Mesendoderm (in vitro differentiated cells): ENCODE results near the gene RASIP1.

ENCODE experiments used
- DNase-seq: peaks from one replicate; pipeline ENCODE4 v3.0.0; 2013
- H2AK5ac ChIP-seq: 2 replicates; pipeline ENCODE4 v1.6.1; 2013; ENCODE audit warnings: low read length, inconsistent platforms
- H2BK120ac ChIP-seq: 2 replicates; pipeline ENCODE4 v1.6.1; 2013; ENCODE audit warnings: low read depth, mild to moderate bottlenecking, low read length, moderate library complexity, mixed read lengths
- H2BK15ac ChIP-seq: replicated peaks from 2 replicates; pipeline ENCODE4 v1.6.1; 2013; ENCODE audit warnings: low read depth, mild to moderate bottlenecking, moderate library complexity
- H2BK5ac ChIP-seq: 2 replicates; pipeline ENCODE4 v1.6.1; 2013; ENCODE audit warnings: low read length, inconsistent platforms
- H3K18ac ChIP-seq: 2 replicates; pipeline ENCODE4 v1.6.1; 2013; ENCODE audit warnings: mild to moderate bottlenecking, low read length, mixed read lengths
- H3K23ac ChIP-seq: one replicate; pipeline ENCODE4 v1.6.1; 2013; ENCODE audit warnings: low read length
- H3K27ac ChIP-seq: 2 replicates; pipeline ENCODE4 v1.5.1; 2013; ENCODE audit warnings: low read depth, mild to moderate bottlenecking, inconsistent platforms, low read length, moderate library complexity
- H3K27me3 ChIP-seq: 2 replicates; pipeline ENCODE4 v1.6.1; 2013; ENCODE audit warnings: low read length, control low read depth, mild to moderate bottlenecking, inconsistent platforms; ENCODE audit not compliant: insufficient read depth, poor library complexity
- H3K36me3 ChIP-seq: 2 replicates; pipeline ENCODE4 v1.6.1; 2013; ENCODE audit warnings: low read length, inconsistent platforms; ENCODE audit not compliant: control insufficient read depth, insufficient read depth
- H3K4ac ChIP-seq: one replicate; pipeline ENCODE4 v1.6.1; 2013; ENCODE audit warnings: low read depth, mild to moderate bottlenecking, low read length, moderate library complexity
- H3K4me1 ChIP-seq: 2 replicates; pipeline ENCODE4 v1.6.1; 2013; ENCODE audit warnings: low read depth, low read length, inconsistent platforms; ENCODE audit not compliant: control insufficient read depth
- H3K4me2 ChIP-seq: 2 replicates; pipeline ENCODE4 v1.6.1; 2013; ENCODE audit warnings: low read length
- H3K4me3 ChIP-seq: 2 replicates; pipeline ENCODE4 v1.5.1; 2013; ENCODE audit warnings: mild to moderate bottlenecking, low read length
- H3K56ac ChIP-seq: one replicate; pipeline ENCODE4 v1.6.1; 2013; ENCODE audit warnings: low read length
- H3K79me1 ChIP-seq: 2 replicates; pipeline ENCODE4 v1.6.1; 2013; ENCODE audit warnings: low read length, inconsistent platforms
- H3K79me2 ChIP-seq: 2 replicates; pipeline ENCODE4 v1.6.1; 2013; ENCODE audit warnings: mild to moderate bottlenecking, low read length; ENCODE audit not compliant: control insufficient read depth, insufficient read depth
- H3K9ac ChIP-seq: 2 replicates; pipeline ENCODE4 v1.6.1; 2013; ENCODE audit warnings: low read length, inconsistent platforms
- H4K5ac ChIP-seq: one replicate; pipeline ENCODE4 v1.6.1; 2013; ENCODE audit warnings: low read length
- H4K8ac ChIP-seq: one replicate; pipeline ENCODE4 v1.6.1; 2013; ENCODE audit warnings: low read depth, mild to moderate bottlenecking, control low read depth, low read length, moderate library complexity
- WGBS: extraction: QIAGEN DNeasy Blood & Tissue Kit; methylation state at CpG from one replicate; pipeline ENCODE4 v1.1.7; 2013; ENCODE audit warnings: low lambda C conversion rate, missing lambda C conversion rate; ENCODE audit not compliant: insufficient coverage; ENCODE audit errors: extremely low coverage; 5-methylcytosine and 5-hydroxymethylcytosine counted together

The RASIP1 gene

DNA sequence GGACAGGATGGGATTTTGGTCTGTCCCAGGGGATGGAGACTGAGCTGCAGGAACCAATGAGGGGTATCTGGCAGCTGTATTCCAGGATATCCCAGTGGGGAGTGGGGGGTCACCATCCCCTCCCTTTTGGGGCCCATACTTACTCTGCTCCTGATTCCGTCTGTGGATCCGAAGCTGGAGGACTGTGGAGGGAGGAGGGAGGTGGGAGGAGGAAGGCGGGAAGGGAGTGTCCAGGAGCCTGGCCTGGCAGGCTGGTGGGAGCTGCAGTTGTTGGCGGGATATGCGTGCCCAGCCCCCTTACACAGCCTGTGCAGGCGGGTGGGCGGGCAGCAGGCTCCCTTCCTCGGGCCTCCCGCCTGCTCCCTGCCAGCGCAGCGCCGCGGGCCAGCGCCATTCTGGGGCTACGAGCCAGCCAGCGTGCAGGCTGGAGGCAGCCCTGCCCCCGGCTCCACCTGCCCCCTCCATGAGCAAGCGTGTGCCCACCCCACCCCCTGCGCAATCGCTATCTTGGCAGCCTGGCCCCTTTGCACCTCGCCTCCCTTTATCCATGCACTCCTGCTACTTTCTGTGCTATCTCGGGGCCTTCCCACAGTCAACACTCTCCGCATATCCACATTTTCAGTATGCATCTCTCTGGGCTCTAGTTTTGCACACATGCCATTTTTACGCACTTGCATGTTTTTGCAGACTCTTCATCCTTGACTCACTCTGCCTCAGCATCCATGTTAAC, 23.7 kb downstream of the RASIP1 start:
- H3K4me1 ChIP-seq = peaks cover 4% of the 10 kb centered on the region
- DNase-seq = no peak
- no peaks in the 10 kb centered on the region for H3K79me1 ChIP-seq
- H3K4me3 ChIP-seq = no peak overlapping the region
- H2BK5ac ChIP-seq = no peak overlapping the region
- no peak overlapping the region for H2AK5ac ChIP-seq
- no peak overlapping the region for H2BK120ac ChIP-seq
- no peak overlapping the region for H3K4ac ChIP-seq
- no peaks in the 10 kb centered on the region for H3K79me2 ChIP-seq
- H2BK15ac ChIP-seq = no peak overlapping the region
- no peaks in the 10 kb centered on the region for H3K36me3 ChIP-seq
- H3K27me3 ChIP-seq = no peaks in the 10 kb centered on the region
- no CpG with 5 or more reads among the region's 24 CpGs for WGBS
- H4K8ac ChIP-seq = no peak overlapping the region
- H3K4me2 ChIP-seq = peak overlapping the region; percentile 15
- peak overlapping the region; percentile 62 for H3K18ac ChIP-seq
- no peak overlapping the region for H4K5ac ChIP-seq
- peak overlapping the region; percentile 46 for H3K9ac ChIP-seq
- no peak overlapping the region for H3K27ac ChIP-seq
- H3K56ac ChIP-seq = peak overlapping the region; percentile 77
- peak overlapping the region; percentile 29 for H3K23ac ChIP-seq

DNA sequence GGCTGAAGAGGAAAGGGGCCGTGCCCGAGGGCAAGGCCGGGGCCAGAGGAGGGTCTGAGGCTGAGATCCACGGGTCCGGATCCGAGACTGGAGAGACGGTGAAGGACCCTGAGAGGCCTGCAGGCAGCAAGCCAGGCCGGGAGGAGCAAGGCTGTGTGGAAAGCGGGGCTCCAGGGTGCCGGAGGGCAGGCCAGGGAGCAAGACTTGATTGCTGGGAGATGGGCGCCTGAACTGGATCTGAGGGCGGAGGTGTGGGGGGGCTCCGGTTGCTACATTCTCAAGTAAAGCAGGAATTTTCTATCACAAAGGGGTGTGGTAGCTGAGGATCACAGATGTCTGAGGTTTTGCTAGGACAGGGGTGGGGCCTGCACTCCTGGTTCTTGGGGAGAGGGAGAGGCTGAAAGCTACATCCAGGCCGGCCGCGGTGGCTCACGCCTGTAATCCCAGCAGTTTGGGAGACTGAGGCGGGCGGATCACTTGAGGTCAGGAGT, 24.7 kb downstream of the RASIP1 start:
- no peak overlapping the region for H2BK120ac ChIP-seq
- no peak for DNase-seq
- H3K4me2 ChIP-seq = no peak overlapping the region
- no peak overlapping the region for H2BK5ac ChIP-seq
- H3K4me3 ChIP-seq = no peak overlapping the region
- no peak overlapping the region for H4K5ac ChIP-seq
- peak overlapping the region; percentile 37 for H3K56ac ChIP-seq
- WGBS = no CpG with 5 or more reads among the region's 19 CpGs
- H3K27me3 ChIP-seq = no peaks in the 10 kb centered on the region
- no peak overlapping the region for H3K9ac ChIP-seq
- H3K79me2 ChIP-seq = no peaks in the 10 kb centered on the region
- no peak overlapping the region for H3K18ac ChIP-seq
- no peaks in the 10 kb centered on the region for H3K36me3 ChIP-seq
- peaks cover 4% of the 10 kb centered on the region for H3K4me1 ChIP-seq
- H3K4ac ChIP-seq = no peak overlapping the region
- H2AK5ac ChIP-seq = no peak overlapping the region
- H4K8ac ChIP-seq = no peak overlapping the region
- H3K27ac ChIP-seq = no peak overlapping the region
- no peaks in the 10 kb centered on the region for H3K79me1 ChIP-seq
- no peak overlapping the region for H3K23ac ChIP-seq
- no peak overlapping the region for H2BK15ac ChIP-seq

DNA sequence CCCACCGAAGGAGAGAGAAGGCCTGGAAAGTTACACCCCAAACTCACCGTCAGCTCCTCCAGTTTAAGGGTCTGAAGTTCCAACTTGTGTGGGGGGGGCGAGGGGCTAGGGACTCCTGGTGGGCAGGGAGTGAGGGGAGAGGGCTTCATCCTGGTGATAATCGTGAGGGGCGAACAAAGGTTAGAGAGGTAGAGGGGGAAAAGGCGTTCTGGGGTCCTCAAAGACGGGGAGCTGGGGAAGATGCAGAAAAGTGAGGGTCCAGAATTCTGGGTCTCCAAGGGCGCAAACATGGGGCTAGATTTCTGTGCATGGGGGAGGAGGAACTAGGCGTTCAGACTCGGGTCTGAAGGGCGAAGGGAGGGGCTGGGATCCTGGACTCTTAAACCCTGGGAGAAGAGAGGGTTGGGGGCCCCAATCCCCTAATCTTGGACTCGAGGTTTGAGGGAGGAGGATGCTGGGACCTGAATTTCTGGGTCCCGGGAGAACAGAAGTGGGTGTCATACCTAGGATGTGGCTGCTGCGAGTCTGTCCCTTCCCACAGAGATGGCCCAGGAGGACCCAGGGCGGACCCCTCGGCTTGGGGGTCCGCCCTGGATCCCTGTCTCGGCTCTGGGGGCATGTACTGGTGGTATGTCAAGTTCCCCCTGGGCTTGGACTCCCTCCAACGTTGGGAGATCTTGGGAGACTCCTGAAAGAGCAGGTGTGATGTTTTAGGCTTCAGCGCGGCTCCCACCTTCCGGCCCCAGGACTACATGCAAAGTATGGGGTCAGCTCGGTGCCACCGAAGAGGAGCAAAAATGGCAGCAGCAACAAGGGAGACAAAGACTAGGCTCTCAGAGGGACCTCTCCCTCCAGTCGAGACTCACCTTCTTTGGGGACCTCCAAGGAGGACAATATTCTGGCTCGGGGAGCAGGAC, 25.4 kb downstream of the RASIP1 start:
- Histone ChIP-seq H4K5ac (no peak overlapping the region), H3K4me3 (peak overlapping the region; percentile 7), H2BK120ac (no peak overlapping the region), H3K4me2 (peak overlapping the region; percentile 4), H3K27me3 (no peaks in the 10 kb centered on the region), H3K27ac (no peak overlapping the region), H3K23ac (peak overlapping the region; percentile 87), H3K4ac (no peak overlapping the region), H3K79me1 (no peaks in the 10 kb centered on the region), H3K9ac (peak overlapping the region; percentile 87), H2BK5ac (no peak overlapping the region), H3K36me3 (no peaks in the 10 kb centered on the region), H2BK15ac (no peak overlapping the region), H3K18ac (peak overlapping the region; percentile 40), H2AK5ac (peak overlapping the region; percentile 56), H3K79me2 (no peaks in the 10 kb centered on the region), H3K56ac (peak overlapping the region; percentile 97), H3K4me1 (peaks cover 4% of the 10 kb centered on the region), H4K8ac (peak overlapping the region; percentile 39)
- no peak for DNase-seq
- WGBS = no CpG with 5 or more reads among the region's 26 CpGs

DNA sequence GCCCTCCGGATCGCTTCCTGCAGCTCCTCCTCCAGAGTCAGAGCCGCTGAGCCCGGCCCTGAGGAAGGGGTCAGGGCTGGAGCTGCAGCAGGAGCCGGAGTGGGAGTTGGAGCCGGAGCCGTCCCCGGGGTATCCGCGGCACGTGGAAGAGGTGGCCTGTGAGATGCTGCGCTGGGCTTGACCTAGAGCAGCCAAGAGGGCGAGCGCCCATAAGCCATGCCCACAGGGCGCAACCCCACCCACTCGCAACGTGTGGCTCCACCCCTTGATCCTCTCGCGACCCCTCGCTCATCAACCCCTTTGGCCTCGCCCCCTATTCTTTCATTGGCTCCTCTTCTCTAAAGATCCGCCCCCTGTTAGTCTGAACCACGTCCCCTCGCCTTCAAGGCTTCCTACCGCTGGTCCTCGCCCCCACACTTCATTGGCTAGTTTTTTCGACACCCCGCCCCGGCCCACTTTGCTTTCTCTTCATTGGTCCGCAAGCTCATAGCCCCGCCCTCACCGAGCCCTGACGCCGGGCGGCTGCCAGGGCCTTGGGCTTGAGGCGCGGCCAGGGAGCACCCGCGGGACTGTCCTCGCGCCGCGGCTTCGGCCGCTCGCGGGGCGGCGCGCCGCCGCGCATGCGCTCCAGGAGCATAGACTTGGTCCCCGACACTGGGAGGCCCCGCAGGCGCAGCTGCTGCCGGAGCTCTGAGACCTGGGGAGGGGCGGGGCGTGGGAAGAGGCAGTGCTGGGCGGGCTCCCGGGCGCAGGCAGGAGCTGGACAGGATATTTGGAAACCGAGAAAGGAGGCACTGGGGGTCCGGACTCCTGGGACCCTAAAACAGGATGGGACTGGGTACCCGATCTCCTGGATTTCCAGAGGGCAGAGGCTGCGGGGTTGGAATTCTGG, 26.3 kb downstream of the RASIP1 start:
- no peaks in the 10 kb centered on the region for H3K79me2 ChIP-seq
- no peaks in the 10 kb centered on the region for H3K79me1 ChIP-seq
- no peak overlapping the region for H3K27ac ChIP-seq

DNA sequence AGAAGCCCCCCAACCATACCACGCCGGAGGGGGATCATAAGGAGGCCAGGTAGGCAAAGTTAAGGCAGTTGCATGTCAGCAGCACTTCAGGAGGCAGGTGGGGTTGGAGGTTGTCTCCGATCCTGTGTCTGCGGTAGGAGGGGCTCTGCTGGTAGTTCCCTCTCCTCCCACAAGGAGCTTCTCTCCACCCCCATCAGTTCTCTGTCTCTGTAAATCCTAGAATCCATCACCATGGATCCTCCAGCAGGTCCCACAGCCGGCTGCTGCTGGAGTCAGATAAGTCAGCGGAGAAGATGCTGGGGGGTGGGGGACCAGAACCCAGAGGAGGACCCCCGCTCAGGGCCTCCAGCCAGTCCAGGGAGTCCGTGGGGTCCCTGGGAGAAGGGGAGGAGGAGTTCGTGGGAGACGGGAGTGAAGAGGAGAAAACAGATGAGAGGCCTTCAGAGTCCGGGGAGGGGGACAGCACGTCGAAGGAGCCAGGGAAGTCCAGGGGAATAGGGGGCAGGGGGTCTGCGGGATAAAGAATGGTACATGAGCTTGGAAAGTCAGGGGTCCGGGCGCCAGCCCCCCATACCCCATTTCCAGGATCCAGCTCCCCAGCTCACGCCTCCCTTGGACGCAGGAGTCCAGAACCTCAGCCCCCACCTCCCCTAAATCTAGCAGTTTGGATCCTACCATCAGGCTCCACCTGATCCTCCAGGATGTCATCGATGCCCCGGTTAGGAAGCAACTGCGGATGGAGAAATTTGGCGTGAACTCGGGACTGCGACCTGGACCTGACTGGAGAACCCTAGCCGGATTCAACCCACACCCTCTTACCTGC, 27.2 kb downstream of the RASIP1 start:
- no peak overlapping the region for H4K8ac ChIP-seq
- H3K27me3 ChIP-seq = no peaks in the 10 kb centered on the region
- H3K79me1 ChIP-seq = no peaks in the 10 kb centered on the region
- H3K18ac ChIP-seq = no peak overlapping the region
- WGBS = no CpG with 5 or more reads among the region's 25 CpGs
- no peak overlapping the region for H3K23ac ChIP-seq
- H3K56ac ChIP-seq = peak overlapping the region; percentile 80
- H4K5ac ChIP-seq = no peak overlapping the region
- H2AK5ac ChIP-seq = no peak overlapping the region
- peaks cover 4% of the 10 kb centered on the region for H3K4me1 ChIP-seq
- no peak overlapping the region for H2BK120ac ChIP-seq
- H2BK15ac ChIP-seq = no peak overlapping the region
- H2BK5ac ChIP-seq = no peak overlapping the region
- no peaks in the 10 kb centered on the region for H3K79me2 ChIP-seq
- H3K9ac ChIP-seq = peak overlapping the region; percentile 83
- no peak overlapping the region for H3K27ac ChIP-seq
- no peak overlapping the region for H3K4ac ChIP-seq
- H3K4me2 ChIP-seq = peak overlapping the region; percentile 99
- DNase-seq = peak; percentile 91
- H3K4me3 ChIP-seq = peak overlapping the region; percentile 83
- no peaks in the 10 kb centered on the region for H3K36me3 ChIP-seq

More for the DNA sequence above, 26.3 kb downstream of the RASIP1 start:
- H3K4me2 ChIP-seq = peak overlapping the region; percentile 99
- no peaks in the 10 kb centered on the region for H3K36me3 ChIP-seq
- H2BK120ac ChIP-seq = no peak overlapping the region
- peak overlapping the region; percentile 97 for H3K56ac ChIP-seq
- H3K9ac ChIP-seq = peak overlapping the region; percentile 87
- H3K4me1 ChIP-seq = peaks cover 4% of the 10 kb centered on the region
- no peak overlapping the region for H3K23ac ChIP-seq
- no peak overlapping the region for H3K4ac ChIP-seq
- peak overlapping the region; percentile 40 for H3K18ac ChIP-seq
- H4K8ac ChIP-seq = peak overlapping the region; percentile 39
- no peak overlapping the region for H2AK5ac ChIP-seq
- no CpG with 5 or more reads among the region's 67 CpGs for WGBS
- no peak overlapping the region for H2BK15ac ChIP-seq
- DNase-seq = peak; percentile 100
- H3K27me3 ChIP-seq = no peaks in the 10 kb centered on the region
- no peak overlapping the region for H2BK5ac ChIP-seq
- no peak overlapping the region for H4K5ac ChIP-seq
- H3K4me3 ChIP-seq = peak overlapping the region; percentile 83
